GM12892 (cell line): ENCODE data around the gene AXIN2.

Experiments
- POLR2A ChIP-seq: IDR thresholded peaks from 2 replicates; pipeline ENCODE4 v1.6.1; 2011; ENCODE audit warnings: low read depth, low read length, control low read depth
- POLR2AphosphoS5 ChIP-seq: IDR thresholded peaks from 2 replicates; pipeline ENCODE4 v1.6.1; 2011; ENCODE audit warnings: low read depth, low read length, control low read depth
- TAF1 ChIP-seq: IDR thresholded peaks from 2 replicates; pipeline ENCODE4 v1.6.1; 2011; ENCODE audit warnings: low read depth, mild to moderate bottlenecking, control low read depth, low read length, borderline replicate concordance

- TF ChIP-seq TAF1 (no peak), POLR2AphosphoS5 (no peak), POLR2A (no peak)
Measured at GRCh38 chr17:65556910-65557348, 4.5 kb downstream of the AXIN2 start.
